Fibroblast of the aortic adventitia (primary cell): ENCODE results near the gene MYH13. TPM values are rescaled to one million over a fixed set of nuclear protein-coding genes. Genes with fewer than 3 reads are reported as not detected.

ENCODE experiments used
- DNase-seq: peaks from one replicate; pipeline ENCODE4 v3.0.0-alpha.2; 2010; ENCODE audit warnings: low read depth
- H3K4me3 ChIP-seq: 2 replicates; pipeline ENCODE4 v1.5.1; 2011; ENCODE audit warnings: low read depth, mild to moderate bottlenecking, control low read depth, low read length, moderate library complexity
- CTCF ChIP-seq: IDR thresholded peaks from 2 replicates; pipeline ENCODE4 v1.5.1; 2011; ENCODE audit warnings: mild to moderate bottlenecking, low read length, control low read depth, inconsistent platforms; ENCODE audit not compliant: insufficient read depth
- total RNA-seq: library from RNA; depleted of rRNA; stranded (reverse); fragments of >200 nt; gene quantifications from 2 replicates; pipeline ENCODE4 v1.2.3, GENCODE V29; 2012; ENCODE audit warnings: low replicate concordance

Gene MYH13
- not detected in 2 replicates for total RNA-seq

DNA sequence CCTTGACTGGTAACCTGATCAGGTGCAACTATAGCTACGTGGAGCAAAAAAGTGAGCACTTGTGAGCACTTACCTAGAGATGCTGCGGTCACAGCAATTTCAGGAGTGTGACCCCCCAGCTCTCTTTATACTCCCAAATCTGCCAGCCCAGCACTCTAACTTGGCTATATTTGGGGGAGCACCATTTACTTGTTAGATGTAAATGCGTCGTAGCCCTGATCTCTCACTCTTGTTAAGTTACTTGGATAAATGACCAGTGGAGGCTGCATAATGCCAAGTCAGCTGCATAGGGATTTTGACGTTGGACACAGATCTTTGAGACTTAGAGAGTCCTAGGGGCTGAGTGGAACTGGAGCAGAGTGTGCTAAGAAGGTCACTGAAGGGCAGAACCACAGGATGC is at the start of gene MYH13:
TSS of gene MYH13 (minus strand) at position 101 of the 400 bp plus-strand sequence. CDS start 8,476 bp downstream, outside the sequence.
- no peak within 1 kb of the TSS for H3K4me3 ChIP-seq
- TF ChIP-seq CTCF: no peak
- no peak for DNase-seq

- TF ChIP-seq CTCF: no peak
- DNase-seq: no peak
- H3K4me3 ChIP-seq: no peak within 1 kb of the TSS
These were observed 49.2 kb upstream of the MYH13 start, which contains the start of gene MYH8 for GRCh38 chr17:10421900-10422542. Gene MYH8 (minus strand): TSS chr17:10421950. CDS start chr17:10420227, 1,723 bp downstream.

DNA sequence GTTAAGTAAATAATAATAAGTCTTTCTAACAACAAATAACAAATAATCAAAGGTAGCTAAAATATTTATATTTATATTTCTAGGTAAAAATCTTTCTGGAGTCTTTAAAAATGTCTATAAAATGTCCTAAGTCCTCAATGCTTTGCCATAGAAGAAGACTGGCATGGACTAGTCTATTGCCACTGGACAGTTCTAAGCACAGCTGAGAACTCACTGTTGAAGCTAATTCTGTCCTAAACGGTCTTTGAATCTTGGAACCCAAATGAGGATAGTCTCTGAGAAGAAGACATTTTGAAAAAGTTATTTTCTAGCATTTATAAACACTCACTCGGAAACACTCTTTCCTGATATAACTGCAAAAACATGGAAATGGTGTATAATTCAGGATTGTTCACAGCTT is 48.4 kb upstream of the MYH13 start:
- no peak for TF ChIP-seq CTCF

GRCh38 chr17:10420811-10421210 is 48.0 kb upstream of the MYH13 start:
- DNase-seq: no peak
- TF ChIP-seq CTCF: no peak
- no peak overlapping the region for H3K4me3 ChIP-seq

More for the DNA sequence above, 48.4 kb upstream of the MYH13 start:
- no peak for DNase-seq
- H3K4me3 ChIP-seq: no peak overlapping the region

- no peak for TF ChIP-seq CTCF
- no peak overlapping the region for H3K4me3 ChIP-seq
- no peak for DNase-seq
These were observed 44.6 kb upstream of the MYH13 start for GRCh38 chr17:10417431-10417830.

DNA sequence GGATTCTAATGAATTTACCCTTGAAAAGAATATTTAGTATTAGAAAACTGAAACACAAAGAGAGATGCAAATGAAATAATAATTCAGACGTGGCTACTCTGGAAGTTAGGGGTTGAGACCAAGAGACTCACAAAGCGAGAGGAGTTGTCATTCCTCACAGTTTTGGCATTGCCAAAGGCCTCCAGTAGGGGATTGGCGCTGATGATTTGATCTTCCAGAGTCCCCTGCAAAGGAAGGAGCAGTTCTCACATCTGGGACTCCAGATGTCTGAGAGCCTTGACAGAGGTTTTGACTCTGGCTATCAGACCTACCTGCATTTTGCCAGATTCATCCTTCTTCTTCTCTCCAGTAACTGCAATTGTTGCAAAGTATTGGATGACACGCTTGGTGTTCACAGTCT is 42.4 kb upstream of the MYH13 start:
- DNase-seq: no peak
- H3K4me3 ChIP-seq: no peak overlapping the region
- TF ChIP-seq CTCF: no peak

- no peak for TF ChIP-seq CTCF
- no peak for DNase-seq
- no peak overlapping the region for H3K4me3 ChIP-seq
These were observed 30.8 kb upstream of the MYH13 start for GRCh38 chr17:10403589-10403988.
